ENCODE results near the gene GRM5. TPM values are rescaled to one million over a fixed set of nuclear protein-coding genes. Genes with fewer than 3 reads are reported as not detected.
"Not testable (repeated sequence)": the region's sequence is repeated elsewhere in the genome, so short reads cannot be mapped to it uniquely, and the experiment has no call there.

The GRM5 gene
- total and polyA plus RNA-seq, 2 donors (not counting 1 experiment from before 2014, with no cell fraction given), result not detected

- no peak for DNase-seq
These were observed 114.8 kb downstream of the GRM5 start for GRCh38 chr11:88950975-88951374.

GRCh38 chr11:88948908-88949307 lies 116.9 kb downstream of the GRM5 start:
- H3K4me3 Mint-ChIP-seq; H3K27ac ChIP-seq (ENCODE audit: low read length in 2 of 2); H3K4me3 ChIP-seq (ENCODE audit: control extremely low read depth in 1 of 5, extremely low read depth in 1 of 5, insufficient read depth in 1 of 5, low read depth in 2 of 5, low read length in 4 of 5); H3K9me3 ChIP-seq (ENCODE audit: control extremely low read depth in 1 of 3, control insufficient read depth in 2 of 3, insufficient read depth in 1 of 3, low read length in 2 of 3); H2AFZ ChIP-seq (ENCODE audit: insufficient read depth, low read depth, low read length, poor library complexity, severe bottlenecking); H3K4me1 Mint-ChIP-seq; H3K4me2 ChIP-seq (replicated peaks; ENCODE audit: low read depth, low read length, poor library complexity, severe bottlenecking); DNase-seq; H3K9me3 Mint-ChIP-seq (ENCODE audit: insufficient read depth); POLR2A ChIA-PET; H3K27me3 Mint-ChIP-seq; H4K20me1 ChIP-seq (ENCODE audit: control insufficient read depth, insufficient read depth, low read length, poor library complexity, severe bottlenecking); CTCF ChIA-PET; H3K27ac Mint-ChIP-seq; H3K79me2 ChIP-seq (ENCODE audit: control insufficient read depth, insufficient read depth, low read length); H3K27me3 ChIP-seq (replicated peaks in 1 of 4; ENCODE audit: control extremely low read depth in 1 of 4, control insufficient read depth in 3 of 4, insufficient read depth in 4 of 4, low read length in 3 of 4); intact Hi-C loops (cut with micrococcal nuclease); H3K9ac ChIP-seq (ENCODE audit: low read length); H3K36me3 ChIP-seq (replicated peaks in 1 of 2; ENCODE audit: control extremely low read depth in 1 of 2, control insufficient read depth in 1 of 2, extremely low read depth in 1 of 2, insufficient read depth in 2 of 2, low read length in 1 of 2); ATAC-seq (ENCODE audit: low read depth); H3K4me1 ChIP-seq (ENCODE audit: control insufficient read depth in 2 of 2, insufficient read depth in 2 of 2, low read length in 2 of 2): not testable (repeated sequence)

More at GRCh38 chr11:88950975-88951374, 114.8 kb downstream of the GRM5 start:
- CTCF ChIA-PET, result no interaction called here
- no peak for ATAC-seq (ENCODE audit: low read depth)
- POLR2A ChIA-PET, result no interaction called here
- no peaks in the 10 kb centered on the region for H3K79me2 ChIP-seq (ENCODE audit: control insufficient read depth, insufficient read depth, low read length)
- H3K27ac Mint-ChIP-seq, result no peak overlapping the region
- H3K9ac ChIP-seq (ENCODE audit: low read length), result no peak overlapping the region
- no peaks in the 10 kb centered on the region for H3K9me3 Mint-ChIP-seq (ENCODE audit: insufficient read depth)
- no peaks in the 10 kb centered on the region for H3K27me3 ChIP-seq (replicated peaks in 1 of 4; ENCODE audit: control extremely low read depth in 1 of 4, control insufficient read depth in 3 of 4, insufficient read depth in 4 of 4, low read length in 3 of 4)
- no peak overlapping the region for H3K4me3 ChIP-seq (ENCODE audit: control extremely low read depth in 1 of 5, extremely low read depth in 1 of 5, insufficient read depth in 1 of 5, low read depth in 2 of 5, low read length in 4 of 5)
- H3K4me1 ChIP-seq (ENCODE audit: control insufficient read depth in 2 of 2, insufficient read depth in 2 of 2, low read length in 2 of 2), result no peaks in the 10 kb centered on the region
- TF ChIP-seq, protein P1, sequence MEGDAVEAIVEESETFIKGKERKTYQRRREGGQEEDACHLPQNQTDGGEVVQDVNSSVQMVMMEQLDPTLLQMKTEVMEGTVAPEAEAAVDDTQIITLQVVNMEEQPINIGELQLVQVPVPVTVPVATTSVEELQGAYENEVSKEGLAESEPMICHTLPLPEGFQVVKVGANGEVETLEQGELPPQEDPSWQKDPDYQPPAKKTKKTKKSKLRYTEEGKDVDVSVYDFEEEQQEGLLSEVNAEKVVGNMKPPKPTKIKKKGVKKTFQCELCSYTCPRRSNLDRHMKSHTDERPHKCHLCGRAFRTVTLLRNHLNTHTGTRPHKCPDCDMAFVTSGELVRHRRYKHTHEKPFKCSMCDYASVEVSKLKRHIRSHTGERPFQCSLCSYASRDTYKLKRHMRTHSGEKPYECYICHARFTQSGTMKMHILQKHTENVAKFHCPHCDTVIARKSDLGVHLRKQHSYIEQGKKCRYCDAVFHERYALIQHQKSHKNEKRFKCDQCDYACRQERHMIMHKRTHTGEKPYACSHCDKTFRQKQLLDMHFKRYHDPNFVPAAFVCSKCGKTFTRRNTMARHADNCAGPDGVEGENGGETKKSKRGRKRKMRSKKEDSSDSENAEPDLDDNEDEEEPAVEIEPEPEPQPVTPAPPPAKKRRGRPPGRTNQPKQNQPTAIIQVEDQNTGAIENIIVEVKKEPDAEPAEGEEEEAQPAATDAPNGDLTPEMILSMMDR (IDR thresholded peaks at IDR 0.05), result no peak
- TF ChIP-seq EZH2 (IDR thresholded peaks at IDR 0.05; ENCODE audit: borderline replicate concordance, insufficient read depth, low read depth, low read length, poor library complexity, severe bottlenecking), result no peak
- H4K20me1 ChIP-seq (ENCODE audit: control insufficient read depth, insufficient read depth, low read length, poor library complexity, severe bottlenecking), result no peaks in the 10 kb centered on the region
- no peak overlapping the region for H2AFZ ChIP-seq (ENCODE audit: insufficient read depth, low read depth, low read length, poor library complexity, severe bottlenecking)
- intact Hi-C loops (cut with micrococcal nuclease), result no loop called here
- no peak overlapping the region for H3K4me2 ChIP-seq (replicated peaks; ENCODE audit: low read depth, low read length, poor library complexity, severe bottlenecking)
- H3K27ac ChIP-seq (ENCODE audit: low read length in 2 of 2), result no peak overlapping the region
- H3K4me1 Mint-ChIP-seq, result no peaks in the 10 kb centered on the region
- H3K9me3 ChIP-seq (ENCODE audit: control extremely low read depth in 1 of 3, control insufficient read depth in 2 of 3, insufficient read depth in 1 of 3, low read length in 2 of 3), result no peaks in the 10 kb centered on the region
- no peak overlapping the region for H3K4me3 Mint-ChIP-seq
- no peaks in the 10 kb centered on the region for H3K36me3 ChIP-seq (replicated peaks in 1 of 2; ENCODE audit: control extremely low read depth in 1 of 2, control insufficient read depth in 1 of 2, extremely low read depth in 1 of 2, insufficient read depth in 2 of 2, low read length in 1 of 2)
- no peaks in the 10 kb centered on the region for H3K27me3 Mint-ChIP-seq

- H3K27ac Mint-ChIP-seq; H3K4me3 ChIP-seq (ENCODE audit: control extremely low read depth in 1 of 5, extremely low read depth in 1 of 5, insufficient read depth in 1 of 5, low read depth in 2 of 5, low read length in 4 of 5); H3K36me3 ChIP-seq (replicated peaks in 1 of 2; ENCODE audit: control extremely low read depth in 1 of 2, control insufficient read depth in 1 of 2, extremely low read depth in 1 of 2, insufficient read depth in 2 of 2, low read length in 1 of 2); DNase-seq; CTCF ChIA-PET; H3K79me2 ChIP-seq (ENCODE audit: control insufficient read depth, insufficient read depth, low read length); intact Hi-C loops (cut with micrococcal nuclease); H3K27ac ChIP-seq (ENCODE audit: low read length in 2 of 2); H3K27me3 Mint-ChIP-seq; H4K20me1 ChIP-seq (ENCODE audit: control insufficient read depth, insufficient read depth, low read length, poor library complexity, severe bottlenecking); H3K4me3 Mint-ChIP-seq; H3K4me1 ChIP-seq (ENCODE audit: control insufficient read depth in 2 of 2, insufficient read depth in 2 of 2, low read length in 2 of 2); H3K4me1 Mint-ChIP-seq; ATAC-seq (ENCODE audit: low read depth); H3K9ac ChIP-seq (ENCODE audit: low read length); POLR2A ChIA-PET; H3K9me3 ChIP-seq (ENCODE audit: control extremely low read depth in 1 of 3, control insufficient read depth in 2 of 3, insufficient read depth in 1 of 3, low read length in 2 of 3); H3K9me3 Mint-ChIP-seq (ENCODE audit: insufficient read depth); H2AFZ ChIP-seq (ENCODE audit: insufficient read depth, low read depth, low read length, poor library complexity, severe bottlenecking); H3K27me3 ChIP-seq (replicated peaks in 1 of 4; ENCODE audit: control extremely low read depth in 1 of 4, control insufficient read depth in 3 of 4, insufficient read depth in 4 of 4, low read length in 3 of 4); H3K4me2 ChIP-seq (replicated peaks; ENCODE audit: low read depth, low read length, poor library complexity, severe bottlenecking): not testable (repeated sequence)
- WGBS (ENCODE audit: insufficient coverage), result 93% methylated on average over 2 of the region's 6 CpGs
These were observed 117.8 kb downstream of the GRM5 start for GRCh38 chr11:88947843-88948572.
